ENCODE data around the gene ASCC2.

The ASCC2 gene

GRCh38 chr22:29872989-29873388 lies 34.9 kb upstream of the ASCC2 start:
- TF ChIP-seq MAX (IDR thresholded peaks at IDR 0.05) = no peak
- TF ChIP-seq ZBTB7A (IDR thresholded peaks at IDR 0.05; ENCODE audit: low read depth) = no peak
- TF ChIP-seq USF1 (IDR thresholded peaks at IDR 0.05) = no peak
- TF ChIP-seq YY1 (IDR thresholded peaks at IDR 0.05; ENCODE audit: low read depth) = no peak
- no peak for TF ChIP-seq CREB1 (IDR thresholded peaks at IDR 0.05; ENCODE audit: low read depth)
- TF ChIP-seq CEBPB (IDR thresholded peaks at IDR 0.05) = no peak
- no peak for TF ChIP-seq TEAD4 (IDR thresholded peaks at IDR 0.05)
- TF ChIP-seq TAF1 (IDR thresholded peaks at IDR 0.05; ENCODE audit: low read depth) = no peak
- no peak for TF ChIP-seq NFIC (IDR thresholded peaks at IDR 0.05)
- no peak for TF ChIP-seq FOXM1 (IDR thresholded peaks at IDR 0.05; ENCODE audit: borderline replicate concordance, low read depth)
- no peak for TF ChIP-seq EP300 (IDR thresholded peaks at IDR 0.05; ENCODE audit: borderline replicate concordance)
- TF ChIP-seq RAD21 (IDR thresholded peaks at IDR 0.05; ENCODE audit: low read depth) = no peak
- no peak for TF ChIP-seq REST (IDR thresholded peaks at IDR 0.05; ENCODE audit: low read depth)
- no peak for TF ChIP-seq EGR1 (IDR thresholded peaks at IDR 0.05)
- no peak for TF ChIP-seq TCF12 (IDR thresholded peaks at IDR 0.05; ENCODE audit: low read depth)

- TF ChIP-seq REST (IDR thresholded peaks at IDR 0.05; ENCODE audit: low read depth) (no peak), EGR1 (IDR thresholded peaks at IDR 0.05) (no peak), MAX (IDR thresholded peaks at IDR 0.05) (no peak), TAF1 (IDR thresholded peaks at IDR 0.05; ENCODE audit: low read depth) (no peak), TCF12 (IDR thresholded peaks at IDR 0.05; ENCODE audit: low read depth) (no peak), YY1 (IDR thresholded peaks at IDR 0.05; ENCODE audit: low read depth) (no peak), EP300 (IDR thresholded peaks at IDR 0.05; ENCODE audit: borderline replicate concordance) (no peak), TEAD4 (IDR thresholded peaks at IDR 0.05) (no peak)
These were observed 34.2 kb upstream of the ASCC2 start for GRCh38 chr22:29872144-29872893.

GRCh38 chr22:29871684-29872083 lies 33.6 kb upstream of the ASCC2 start:
- TF ChIP-seq TAF1 (IDR thresholded peaks at IDR 0.05; ENCODE audit: low read depth) = no peak
- TF ChIP-seq CREB1 (IDR thresholded peaks at IDR 0.05; ENCODE audit: low read depth) = no peak
- no peak for TF ChIP-seq TEAD4 (IDR thresholded peaks at IDR 0.05)
- TF ChIP-seq TCF12 (IDR thresholded peaks at IDR 0.05; ENCODE audit: low read depth) = no peak
- TF ChIP-seq EP300 (IDR thresholded peaks at IDR 0.05; ENCODE audit: borderline replicate concordance) = no peak
- no peak for TF ChIP-seq CEBPB (IDR thresholded peaks at IDR 0.05)
- no peak for TF ChIP-seq MAX (IDR thresholded peaks at IDR 0.05)
- TF ChIP-seq NFIC (IDR thresholded peaks at IDR 0.05) = no peak
- TF ChIP-seq REST (IDR thresholded peaks at IDR 0.05; ENCODE audit: low read depth) = no peak
- no peak for TF ChIP-seq RAD21 (IDR thresholded peaks at IDR 0.05; ENCODE audit: low read depth)
- no peak for TF ChIP-seq ZBTB7A (IDR thresholded peaks at IDR 0.05; ENCODE audit: low read depth)
- TF ChIP-seq EGR1 (IDR thresholded peaks at IDR 0.05) = no peak
- no peak for TF ChIP-seq YY1 (IDR thresholded peaks at IDR 0.05; ENCODE audit: low read depth)
- TF ChIP-seq FOXM1 (IDR thresholded peaks at IDR 0.05; ENCODE audit: borderline replicate concordance, low read depth) = no peak
- TF ChIP-seq USF1 (IDR thresholded peaks at IDR 0.05) = no peak

GRCh38 chr22:29870574-29870973 lies 32.5 kb upstream of the ASCC2 start:
- no peak for TF ChIP-seq REST (IDR thresholded peaks at IDR 0.05; ENCODE audit: low read depth)
- TF ChIP-seq RAD21 (IDR thresholded peaks at IDR 0.05; ENCODE audit: low read depth) = no peak
- TF ChIP-seq FOXM1 (IDR thresholded peaks at IDR 0.05; ENCODE audit: borderline replicate concordance, low read depth) = no peak
- no peak for TF ChIP-seq EP300 (IDR thresholded peaks at IDR 0.05; ENCODE audit: borderline replicate concordance)
- TF ChIP-seq TCF12 (IDR thresholded peaks at IDR 0.05; ENCODE audit: low read depth) = no peak
- no peak for TF ChIP-seq YY1 (IDR thresholded peaks at IDR 0.05; ENCODE audit: low read depth)
- no peak for TF ChIP-seq NFIC (IDR thresholded peaks at IDR 0.05)
- TF ChIP-seq EGR1 (IDR thresholded peaks at IDR 0.05) = no peak
- TF ChIP-seq ZBTB7A (IDR thresholded peaks at IDR 0.05; ENCODE audit: low read depth) = no peak
- no peak for TF ChIP-seq CREB1 (IDR thresholded peaks at IDR 0.05; ENCODE audit: low read depth)
- TF ChIP-seq CEBPB (IDR thresholded peaks at IDR 0.05) = no peak
- no peak for TF ChIP-seq USF1 (IDR thresholded peaks at IDR 0.05)
- TF ChIP-seq TAF1 (IDR thresholded peaks at IDR 0.05; ENCODE audit: low read depth) = no peak
- TF ChIP-seq TEAD4 (IDR thresholded peaks at IDR 0.05) = no peak
- no peak for TF ChIP-seq MAX (IDR thresholded peaks at IDR 0.05)
